Activated CD4-positive, CD25-positive, alpha-beta regulatory T cell (primary cell): ENCODE measurements around the gene MAP2K7.
A peak's percentile ranks its signal among the peaks of the same experiment; 100 is the strongest.
"Not testable (repeated sequence)": the region's sequence is repeated elsewhere in the genome, so short reads cannot be mapped to it uniquely, and the experiment has no call there.

Source experiments
- DNase-seq, 4 experiments: peaks; one replicate each; lab custom pipeline; 2025; lab: John Stamatoyannopoulos, UW

MAP2K7 gene

DNA sequence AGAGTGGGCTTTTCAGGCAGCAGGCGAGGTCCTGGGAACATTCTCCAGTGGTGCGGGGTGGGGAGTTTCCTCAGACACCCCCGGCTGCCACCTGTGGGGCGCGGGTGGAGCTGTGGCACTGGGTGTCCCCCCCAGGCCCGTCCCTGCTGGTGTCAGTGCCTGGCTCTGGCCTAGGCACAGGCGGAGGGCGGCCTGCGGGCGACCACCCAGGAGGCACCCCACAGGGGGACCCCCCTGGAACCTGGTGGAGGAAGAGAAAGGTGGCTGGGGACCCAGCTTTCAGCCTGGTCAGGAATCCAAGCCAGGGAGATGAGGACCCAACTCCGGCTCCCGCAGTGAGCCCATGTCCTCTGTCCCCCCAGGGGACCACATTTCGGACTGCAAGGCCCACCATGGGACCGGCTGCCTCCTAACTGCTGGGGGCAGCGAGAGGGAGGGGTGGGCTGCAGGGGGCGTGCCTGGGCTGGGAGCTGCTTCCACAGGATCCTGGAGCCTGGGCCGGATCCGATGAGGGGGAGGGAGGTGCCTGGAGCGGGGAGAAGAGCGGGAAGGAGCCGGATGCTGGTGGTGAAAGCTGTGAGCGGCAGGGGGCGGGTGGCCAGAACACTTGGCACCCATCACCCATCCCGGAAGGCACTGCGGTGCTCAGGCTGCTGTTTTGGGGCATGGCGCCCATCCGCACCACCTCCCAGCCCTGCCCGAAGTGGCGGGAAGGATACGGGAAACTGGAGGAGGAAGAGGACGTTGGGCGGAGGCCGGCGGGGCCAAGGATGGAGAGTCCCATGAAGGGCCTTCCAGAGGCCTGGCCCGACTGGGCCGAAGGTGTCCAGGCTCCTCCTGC, 27.8 kb downstream of the MAP2K7 start:
- no peak for DNase-seq

DNA sequence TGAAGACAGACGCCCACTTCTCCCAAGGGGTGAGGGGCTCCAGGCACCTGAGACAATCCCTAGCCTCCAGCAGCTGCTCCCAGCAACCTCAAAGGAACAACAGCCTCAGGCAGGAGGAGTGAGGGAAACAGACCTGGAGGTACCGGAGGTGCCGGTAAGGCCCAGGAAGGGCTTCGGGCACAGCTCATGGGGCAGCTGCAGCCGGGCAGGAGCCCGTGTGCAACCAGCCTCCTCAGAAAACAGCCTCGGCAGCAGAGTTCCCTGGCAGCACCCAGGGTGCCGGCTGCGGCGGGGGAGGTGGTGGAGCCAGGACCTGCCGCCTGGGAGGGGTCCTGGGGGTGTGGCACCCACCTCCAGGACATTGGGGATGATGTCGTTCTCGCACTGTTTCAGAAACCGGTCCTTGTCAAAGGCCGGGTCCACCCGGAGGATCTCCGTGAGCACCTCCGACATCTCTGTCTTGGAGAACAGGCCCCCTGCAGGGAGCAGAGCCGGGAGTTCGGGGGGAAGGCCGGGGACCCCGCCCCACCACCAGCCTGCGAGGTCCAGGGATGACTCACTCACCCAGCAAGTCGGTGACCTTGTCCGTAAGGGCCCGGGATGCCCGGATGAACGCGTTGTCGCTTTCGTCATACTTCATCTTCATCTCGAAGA, 28.7 kb downstream of the MAP2K7 start:
- no peak for DNase-seq

GRCh38 chr19:7932930-7933300, 29.2 kb downstream of the MAP2K7 start:
- DNase-seq = no peak

GRCh38 chr19:7933411-7933810, 29.7 kb downstream of the MAP2K7 start:
- DNase-seq = no peak

DNA sequence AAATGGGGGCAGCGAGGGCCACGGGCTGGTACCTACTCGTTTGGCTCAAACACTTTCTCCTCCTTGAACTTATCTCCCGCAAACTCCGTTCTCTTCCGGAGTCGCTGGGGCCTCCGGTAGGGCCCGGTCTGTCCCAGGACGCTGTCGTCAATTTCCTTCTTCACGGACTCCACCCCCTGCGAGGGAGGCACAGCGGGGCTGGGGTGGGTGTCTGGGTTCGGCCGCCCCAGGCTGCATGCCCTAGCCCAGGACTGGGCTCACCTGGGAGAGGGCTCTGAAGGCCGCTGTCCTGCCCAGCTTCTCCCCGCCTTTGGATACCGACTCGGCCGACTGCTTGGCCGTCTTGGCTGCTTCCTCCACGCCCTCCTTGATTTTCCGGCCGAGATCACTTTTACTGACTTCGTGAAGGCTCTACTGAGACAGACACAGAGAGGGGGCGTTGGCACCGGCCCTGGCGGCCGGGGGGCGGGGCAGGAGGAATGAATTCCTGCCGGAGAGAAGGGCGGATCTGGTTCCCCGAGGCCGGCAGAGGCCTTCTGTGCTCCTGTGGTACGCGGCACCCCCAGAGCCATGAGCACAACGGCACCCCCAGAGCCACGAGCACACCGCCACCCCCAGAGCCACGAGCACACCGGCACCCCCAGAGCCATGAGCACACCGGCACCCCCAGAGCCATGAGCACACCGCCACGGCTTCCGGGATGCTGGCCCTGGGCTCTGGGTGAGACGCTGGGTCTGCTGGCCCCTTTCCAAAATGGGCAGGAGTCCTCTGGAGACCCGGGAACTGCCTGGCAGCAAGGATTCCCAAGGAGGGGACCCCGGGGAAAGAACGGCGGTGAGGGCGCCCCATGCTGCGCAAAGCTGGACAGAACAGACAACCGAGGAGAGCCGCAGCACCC, 30.4 kb downstream of the MAP2K7 start:
- no peak for DNase-seq

- DNase-seq = no peak
Observed at GRCh38 chr19:7934766-7935165, 31.1 kb downstream of the MAP2K7 start.

DNA sequence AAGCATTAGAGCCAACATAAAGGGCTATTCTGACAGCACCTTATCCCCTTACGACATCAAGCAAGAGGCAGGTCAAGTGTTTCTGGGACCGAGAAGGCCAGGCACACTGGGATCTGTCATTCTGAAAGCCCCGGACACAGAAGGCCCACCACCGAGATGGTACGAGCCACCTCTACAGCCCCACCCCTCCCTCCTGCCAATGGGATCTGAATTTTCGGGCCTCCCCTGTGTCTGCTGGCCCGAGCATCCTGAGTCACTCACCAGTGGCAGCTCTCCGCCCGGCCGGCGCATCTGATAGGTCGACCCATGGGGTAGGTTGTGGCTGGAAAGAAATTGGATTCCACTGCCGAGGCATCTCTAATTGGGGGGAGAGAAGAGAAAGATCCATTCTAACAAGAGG, 37.2 kb downstream of the MAP2K7 start:
- DNase-seq = no peak

DNA sequence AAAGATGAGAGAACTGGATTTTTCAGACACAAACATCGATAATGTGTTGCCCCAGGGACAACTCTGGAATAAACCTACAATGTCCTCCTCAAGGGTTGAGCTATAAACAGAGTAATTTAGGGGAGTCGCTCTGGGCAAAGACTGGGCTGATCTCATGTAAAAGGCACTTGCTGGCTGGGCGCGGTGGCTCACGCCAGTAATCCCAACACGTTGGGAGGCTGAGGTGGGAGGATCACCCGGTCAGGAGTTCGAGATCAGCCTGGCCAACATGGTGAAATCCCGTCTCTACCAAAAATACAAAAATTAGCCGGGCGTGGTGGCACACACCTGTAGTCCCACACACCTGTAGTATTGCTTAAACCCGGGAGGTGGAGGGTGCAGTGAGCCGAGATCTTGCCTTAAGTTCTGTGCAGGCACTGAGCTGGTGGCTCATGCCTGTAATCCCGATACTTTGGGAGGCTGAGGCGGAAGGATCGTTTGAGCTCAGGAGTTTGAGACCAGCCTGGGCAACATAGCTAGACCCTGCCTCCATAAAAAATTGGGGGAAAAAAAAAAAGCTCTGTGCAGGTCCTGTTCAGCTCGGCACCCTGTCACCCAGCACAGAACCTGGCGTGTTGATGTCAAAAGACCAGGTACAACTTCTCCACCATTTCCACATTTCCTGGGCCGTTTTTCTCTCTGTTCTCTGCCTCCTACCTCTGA, 38.4 kb downstream of the MAP2K7 start:
- DNase-seq = no peak

- no peak for DNase-seq
Observed at GRCh38 chr19:7942981-7943443, 39.3 kb downstream of the MAP2K7 start.

DNA sequence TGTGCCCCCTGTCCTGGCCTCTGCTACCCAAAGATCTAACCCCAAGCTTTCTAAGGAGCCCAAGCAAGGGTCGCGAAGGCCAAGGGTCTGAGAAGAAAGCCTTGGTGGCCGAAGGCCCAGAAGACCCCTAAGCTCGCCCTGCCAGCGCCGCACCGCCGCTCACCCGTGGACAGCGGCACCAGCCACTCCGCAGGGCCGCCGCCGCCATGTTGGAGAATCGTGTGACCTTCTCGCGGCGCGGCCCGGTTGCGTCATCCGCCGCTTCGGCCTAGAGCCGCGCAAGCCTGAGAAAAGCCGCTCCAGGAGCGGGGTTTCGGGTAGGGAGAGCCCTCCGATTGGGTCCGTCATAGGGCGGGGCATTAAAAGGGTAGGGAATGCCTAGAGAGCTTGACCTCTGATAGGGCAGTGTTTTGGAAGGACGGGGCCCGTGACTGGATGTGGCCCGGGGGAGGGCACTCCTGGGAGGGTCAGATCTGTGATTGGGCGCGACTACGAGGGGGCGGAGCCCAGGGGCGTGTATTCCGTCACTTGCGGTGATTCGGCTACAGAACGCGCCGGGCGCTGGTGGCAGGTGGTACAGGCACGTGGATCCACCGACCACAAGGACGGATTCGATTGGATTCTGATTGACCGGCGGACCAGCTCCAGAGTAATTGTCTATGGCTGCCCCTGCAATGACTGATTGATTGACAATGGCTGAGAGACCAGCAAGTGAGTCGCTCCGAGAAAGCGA, 39.9 kb downstream of the MAP2K7 start, which contains the start of gene TIMM44:
Gene TIMM44, minus strand, starts transcription at position 223 of the 733 bp plus-strand sequence. Its CDS starts 15 bp downstream, at position 208.
- DNase-seq = peak; percentile 93 to 97 (median 94)

DNA sequence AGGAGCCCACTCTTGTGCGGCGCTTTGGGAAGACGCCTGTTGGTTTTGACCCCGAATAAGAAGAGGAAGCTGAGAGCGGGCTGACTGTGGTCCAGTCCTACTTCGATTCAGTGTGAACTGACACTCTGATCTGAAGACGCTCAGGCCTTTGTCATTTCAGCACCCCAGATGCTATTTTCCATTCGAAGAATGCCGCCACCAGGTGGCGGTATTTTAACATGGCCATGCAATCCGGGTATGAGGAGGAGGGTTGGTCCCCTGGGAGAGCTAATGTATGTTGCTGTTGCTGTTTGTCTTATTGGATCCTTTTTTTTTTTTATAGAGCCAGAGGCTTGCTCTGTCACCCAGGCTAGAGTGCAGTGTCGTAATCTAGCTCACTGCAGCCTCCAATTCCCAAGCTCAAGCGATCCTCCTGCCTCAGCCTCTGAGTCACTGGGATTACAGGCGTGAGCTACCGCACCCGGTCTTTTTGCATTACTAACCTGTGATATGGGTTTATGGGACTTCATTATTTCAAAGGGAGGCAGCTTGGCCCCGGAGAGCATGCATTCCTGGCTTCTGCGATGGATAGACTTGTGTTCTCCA, 40.6 kb downstream of the MAP2K7 start:
- peak; percentile 63 to 91 (median 72) for DNase-seq

GRCh38 chr19:7947939-7948338, 44.3 kb downstream of the MAP2K7 start:
- DNase-seq = no peak

DNA sequence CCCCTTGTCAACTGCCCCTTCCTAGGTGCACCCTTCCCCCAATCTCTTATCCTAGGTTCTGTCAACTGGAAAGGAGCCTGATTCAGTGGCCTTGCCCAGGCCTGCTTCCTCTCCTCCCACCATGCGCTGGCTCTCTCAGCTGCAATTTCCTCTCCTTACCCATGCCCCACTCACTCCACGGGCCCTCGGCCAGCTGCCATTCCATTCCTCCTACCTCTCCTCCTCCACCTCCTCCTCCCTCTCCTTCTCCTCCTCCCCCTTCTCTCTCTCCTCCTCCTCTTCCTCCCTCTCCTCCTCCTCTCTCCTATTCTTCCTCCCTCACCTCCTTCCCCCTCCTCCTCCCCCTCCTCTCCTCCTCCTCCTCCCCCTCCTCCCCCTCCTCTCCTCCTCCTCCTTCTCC, 49.4 kb downstream of the MAP2K7 start:
- DNase-seq = no peak

GRCh38 chr19:7953576-7953975, 49.9 kb downstream of the MAP2K7 start:
- no peak for DNase-seq

DNA sequence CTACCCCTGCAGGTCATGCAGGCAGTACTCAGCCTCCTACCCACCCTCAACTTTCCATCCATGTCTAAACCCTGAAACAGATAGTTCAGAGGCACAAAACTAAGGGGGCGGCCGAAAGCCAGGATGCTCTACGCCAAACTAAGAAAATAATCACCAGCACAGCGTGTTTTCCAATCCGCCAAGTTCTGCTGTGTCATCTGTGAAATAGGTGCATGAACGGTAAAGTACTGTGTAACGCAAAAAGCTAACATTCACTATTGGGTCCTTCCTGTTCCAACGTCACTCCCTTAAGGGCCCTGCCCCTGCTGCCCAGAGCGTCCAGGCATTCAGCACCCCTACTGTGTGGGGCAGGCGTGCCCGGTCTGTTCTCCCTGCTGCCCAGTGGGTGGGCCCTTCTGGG, 52.0 kb downstream of the MAP2K7 start:
- no peak for DNase-seq

GRCh38 chr19:7959211-7959610, 55.5 kb downstream of the MAP2K7 start:
- DNase-seq = no peak

GRCh38 chr19:7961082-7961481, 57.4 kb downstream of the MAP2K7 start:
- DNase-seq = not testable (repeated sequence)

- DNase-seq = no peak
Observed at GRCh38 chr19:7961920-7962626, 58.4 kb downstream of the MAP2K7 start.

DNA sequence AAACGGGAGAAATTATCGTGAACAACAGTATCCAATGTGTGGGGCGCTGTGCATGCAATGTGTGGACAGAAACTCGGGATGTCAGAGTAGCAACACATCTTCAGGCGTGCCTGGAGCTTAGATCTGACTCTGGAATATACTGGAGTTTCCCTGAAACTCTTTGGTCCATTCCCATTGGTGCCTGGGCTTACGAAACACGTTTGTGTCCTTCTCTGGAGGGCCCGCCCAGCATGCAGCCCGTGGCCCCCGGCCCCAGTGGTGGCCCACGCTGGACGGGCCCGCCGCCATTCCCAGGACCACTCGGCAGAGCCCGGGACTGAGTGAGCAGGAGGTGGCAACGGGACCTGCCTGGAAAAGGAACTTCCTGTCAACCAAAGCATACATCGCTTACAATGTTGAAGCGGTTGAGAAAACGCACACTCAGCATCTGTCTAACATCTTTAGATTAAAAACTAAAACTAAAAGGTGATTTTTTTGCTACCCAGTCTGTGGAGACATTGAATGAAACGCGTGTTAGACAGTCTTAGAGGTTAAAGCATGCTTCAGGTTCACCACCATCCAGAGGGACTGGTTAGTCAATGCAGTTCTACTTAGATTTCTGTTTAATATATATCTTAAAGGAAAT, 59.1 kb downstream of the MAP2K7 start:
- no peak for DNase-seq
